ENCODE data around the gene SRBD1.
A peak's percentile ranks its signal among the peaks of the same experiment; 100 is the strongest.

Gene SRBD1

GRCh38 chr2:45611020-45611859 is at the start of gene SRBD1:
TSS of gene SRBD1 (minus strand) at chr2:45611267. CDS start at chr2:45605441, 5,826 bp downstream.
- no peaks in the 10 kb centered on the region for H3K27me3 ChIP-seq (ENCODE audit: control insufficient read depth, insufficient read depth, low read length)
- H3K36me3 ChIP-seq (ENCODE audit: control insufficient read depth, insufficient read depth, low read length) = no peaks in the 10 kb centered on the region
- peak within 1 kb of the TSS; percentile 77 for H3K27ac ChIP-seq (ENCODE audit: low read depth, low read length)
- H3K9ac ChIP-seq (ENCODE audit: low read length) = peak within 1 kb of the TSS; percentile 67
- H3K4me3 ChIP-seq (ENCODE audit: low read length) = peak within 1 kb of the TSS; percentile 94
- no peaks in the 10 kb centered on the region for H3K4me1 ChIP-seq (ENCODE audit: control insufficient read depth, insufficient read depth, low read length)

- H3K27me3 ChIP-seq (ENCODE audit: control insufficient read depth, insufficient read depth, low read length) = no peaks in the 10 kb centered on the region
- H3K27ac ChIP-seq (ENCODE audit: low read depth, low read length) = no peak overlapping the region
- no peaks in the 10 kb centered on the region for H3K36me3 ChIP-seq (ENCODE audit: control insufficient read depth, insufficient read depth, low read length)
- no peak overlapping the region for H3K9ac ChIP-seq (ENCODE audit: low read length)
- no peak overlapping the region for H3K4me3 ChIP-seq (ENCODE audit: low read length)
- peaks cover 10% of the 10 kb centered on the region for H3K4me1 ChIP-seq (ENCODE audit: control insufficient read depth, insufficient read depth, low read length)
These were observed 43.2 kb upstream of the SRBD1 start for GRCh38 chr2:45654250-45654649.

DNA sequence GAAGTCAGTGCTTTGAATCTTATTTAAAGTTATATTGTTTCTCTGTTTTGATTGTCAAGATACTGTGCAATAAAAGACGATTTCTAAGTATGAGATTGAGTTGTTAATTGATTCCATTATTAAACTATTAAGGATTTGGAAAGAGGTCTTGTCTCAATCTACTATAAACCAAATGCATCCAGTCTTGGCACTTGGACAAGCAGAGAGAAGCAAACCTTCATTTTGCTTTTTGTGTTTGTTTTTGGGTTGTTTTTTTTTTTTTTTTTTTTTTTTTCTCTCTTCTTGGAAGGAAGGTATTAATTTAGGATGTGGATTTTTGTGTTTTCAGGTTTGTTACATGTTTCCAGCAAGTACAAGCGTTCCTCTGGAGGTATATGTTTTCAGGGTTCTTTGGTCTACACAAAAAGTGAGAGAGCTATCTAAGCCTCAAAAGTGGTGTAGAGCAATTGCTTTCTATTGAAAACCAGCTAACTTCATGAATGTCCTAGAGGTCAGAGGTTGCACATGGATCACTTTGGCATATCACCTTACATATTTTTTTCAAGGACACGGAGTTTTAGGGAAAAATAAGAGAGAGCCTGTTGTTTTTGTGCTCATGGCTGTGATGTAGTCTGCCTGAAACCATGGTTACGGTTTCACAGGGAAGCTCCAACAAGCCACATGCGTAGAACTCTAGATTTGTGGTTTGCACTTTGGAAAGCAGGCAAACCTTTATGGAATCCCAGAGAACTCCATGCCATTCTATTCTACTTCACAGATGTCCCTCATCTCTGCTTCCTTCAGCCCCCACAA is 42.3 kb upstream of the SRBD1 start:
- Histone ChIP-seq H3K9ac (ENCODE audit: low read length) (no peak overlapping the region), H3K27me3 (ENCODE audit: control insufficient read depth, insufficient read depth, low read length) (no peaks in the 10 kb centered on the region), H3K4me3 (ENCODE audit: low read length) (peak overlapping the region; percentile 89), H3K4me1 (ENCODE audit: control insufficient read depth, insufficient read depth, low read length) (peaks cover 19% of the 10 kb centered on the region), H3K27ac (ENCODE audit: low read depth, low read length) (no peak overlapping the region), H3K36me3 (ENCODE audit: control insufficient read depth, insufficient read depth, low read length) (no peaks in the 10 kb centered on the region)

GRCh38 chr2:45652090-45653031 is 41.3 kb upstream of the SRBD1 start:
- peaks cover 25% of the 10 kb centered on the region for H3K4me1 ChIP-seq (ENCODE audit: control insufficient read depth, insufficient read depth, low read length)
- H3K9ac ChIP-seq (ENCODE audit: low read length) = peak overlapping the region; percentile 49
- H3K36me3 ChIP-seq (ENCODE audit: control insufficient read depth, insufficient read depth, low read length) = no peaks in the 10 kb centered on the region
- H3K27ac ChIP-seq (ENCODE audit: low read depth, low read length) = peak overlapping the region; percentile 96
- peak overlapping the region; percentile 89 for H3K4me3 ChIP-seq (ENCODE audit: low read length)
- no peaks in the 10 kb centered on the region for H3K27me3 ChIP-seq (ENCODE audit: control insufficient read depth, insufficient read depth, low read length)

DNA sequence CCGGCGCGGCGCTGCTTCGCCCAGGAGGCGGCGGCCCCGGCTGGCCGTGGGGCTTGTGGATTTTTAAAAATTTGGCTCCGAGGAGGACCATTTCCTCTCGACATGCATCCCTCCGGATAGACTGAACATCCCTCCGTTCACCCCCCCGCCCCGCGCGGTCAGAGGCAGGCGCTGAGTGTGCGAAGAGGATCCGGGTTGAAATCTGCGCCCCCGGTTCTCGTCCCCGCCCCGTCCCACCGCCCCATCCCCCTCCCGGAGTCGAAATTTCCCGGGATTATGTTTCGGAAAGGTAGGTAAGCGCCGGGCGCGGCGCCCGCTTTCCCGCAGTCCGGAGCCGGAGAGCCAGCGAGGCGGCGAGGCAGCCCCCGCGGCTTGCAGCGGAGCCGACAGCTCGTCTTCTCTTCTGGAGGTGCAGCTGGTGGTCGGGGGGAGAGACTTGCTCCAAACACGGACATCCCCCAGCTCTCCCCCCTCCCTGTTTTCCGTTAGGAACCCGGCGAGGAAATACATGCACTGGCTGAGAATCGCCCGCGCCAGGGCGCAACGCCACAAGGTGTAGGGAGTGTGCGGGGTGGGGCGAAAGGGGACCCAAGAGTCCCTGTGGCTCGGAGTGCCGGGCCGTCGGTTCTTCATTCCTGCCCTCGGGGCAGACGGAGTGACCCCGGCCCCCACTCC is 40.5 kb upstream of the SRBD1 start, which contains the start of gene PRKCE:
Gene PRKCE, plus strand, starts transcription at position 261 of the 675 bp plus-strand sequence.
- H3K9ac ChIP-seq (ENCODE audit: low read length) = peak within 1 kb of the TSS; percentile 80
- H3K4me3 ChIP-seq (ENCODE audit: low read length) = peak within 1 kb of the TSS; percentile 89
- H3K36me3 ChIP-seq (ENCODE audit: control insufficient read depth, insufficient read depth, low read length) = no peaks in the 10 kb centered on the region
- peaks cover 25% of the 10 kb centered on the region for H3K4me1 ChIP-seq (ENCODE audit: control insufficient read depth, insufficient read depth, low read length)
- no peaks in the 10 kb centered on the region for H3K27me3 ChIP-seq (ENCODE audit: control insufficient read depth, insufficient read depth, low read length)
- peak within 1 kb of the TSS; percentile 96 for H3K27ac ChIP-seq (ENCODE audit: low read depth, low read length)

GRCh38 chr2:45650851-45651414 is 39.9 kb upstream of the SRBD1 start:
- H3K27me3 ChIP-seq (ENCODE audit: control insufficient read depth, insufficient read depth, low read length) = no peaks in the 10 kb centered on the region
- H3K4me1 ChIP-seq (ENCODE audit: control insufficient read depth, insufficient read depth, low read length) = peaks cover 25% of the 10 kb centered on the region
- H3K36me3 ChIP-seq (ENCODE audit: control insufficient read depth, insufficient read depth, low read length) = no peaks in the 10 kb centered on the region
- H3K27ac ChIP-seq (ENCODE audit: low read depth, low read length) = peak overlapping the region; percentile 96
- H3K4me3 ChIP-seq (ENCODE audit: low read length) = peak overlapping the region; percentile 89
- peak overlapping the region; percentile 43 for H3K9ac ChIP-seq (ENCODE audit: low read length)

DNA sequence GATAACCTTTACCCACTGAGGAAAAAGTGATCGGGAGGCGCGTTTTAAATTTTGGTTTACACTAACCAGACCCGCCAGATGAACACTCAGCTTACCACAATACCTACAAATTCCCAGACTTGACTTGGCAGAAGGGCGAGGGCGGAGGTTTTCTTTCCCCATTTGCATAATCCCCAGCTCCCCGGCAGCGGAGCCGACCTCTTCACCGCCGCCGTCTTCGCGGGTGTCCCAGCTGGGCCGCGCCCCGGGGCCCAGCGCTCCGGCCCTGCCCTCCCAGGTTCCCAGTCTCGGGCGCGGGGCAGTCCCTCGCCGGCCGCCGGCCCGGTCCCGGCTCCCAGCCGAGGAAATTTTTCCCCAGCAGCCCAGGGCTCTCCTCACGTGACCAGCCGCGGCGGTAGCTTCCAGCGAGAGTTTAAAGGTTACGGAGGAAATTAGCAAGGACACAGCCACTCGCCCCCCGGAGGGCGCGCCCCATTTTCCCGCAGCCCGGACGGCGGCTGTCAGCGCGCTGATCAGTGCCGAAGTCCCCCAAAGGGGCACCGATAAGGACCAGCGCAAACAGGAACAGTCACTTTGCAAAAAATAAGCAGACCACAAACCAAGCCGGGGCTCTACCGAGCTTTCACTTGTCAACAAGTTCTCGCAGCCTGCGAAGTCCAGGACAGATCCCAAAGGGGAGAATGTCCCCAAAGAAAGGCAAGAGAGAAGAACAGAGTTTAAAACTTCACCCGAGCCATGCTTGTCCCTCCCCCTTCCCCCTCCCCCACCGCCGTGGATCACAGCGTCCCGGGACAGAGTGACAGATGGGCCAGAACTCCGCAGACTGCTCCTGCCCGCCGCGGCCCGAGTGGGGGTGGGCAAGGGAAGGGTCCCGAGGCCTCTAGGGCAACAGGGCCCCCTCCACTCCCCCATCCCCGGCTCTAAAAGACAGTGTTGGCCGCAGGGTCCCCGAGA is 39.1 kb upstream of the SRBD1 start:
- peaks cover 25% of the 10 kb centered on the region for H3K4me1 ChIP-seq (ENCODE audit: control insufficient read depth, insufficient read depth, low read length)
- H3K27ac ChIP-seq (ENCODE audit: low read depth, low read length) = peak overlapping the region; percentile 96
- H3K9ac ChIP-seq (ENCODE audit: low read length) = peak overlapping the region; percentile 80
- H3K36me3 ChIP-seq (ENCODE audit: control insufficient read depth, insufficient read depth, low read length) = no peaks in the 10 kb centered on the region
- no peaks in the 10 kb centered on the region for H3K27me3 ChIP-seq (ENCODE audit: control insufficient read depth, insufficient read depth, low read length)
- peak overlapping the region; percentile 89 for H3K4me3 ChIP-seq (ENCODE audit: low read length)

GRCh38 chr2:45649462-45649857 is 38.4 kb upstream of the SRBD1 start:
- Histone ChIP-seq H3K9ac (ENCODE audit: low read length) (peak overlapping the region; percentile 57), H3K4me3 (ENCODE audit: low read length) (peak overlapping the region; percentile 89), H3K27ac (ENCODE audit: low read depth, low read length) (peak overlapping the region; percentile 96), H3K27me3 (ENCODE audit: control insufficient read depth, insufficient read depth, low read length) (no peaks in the 10 kb centered on the region), H3K36me3 (ENCODE audit: control insufficient read depth, insufficient read depth, low read length) (no peaks in the 10 kb centered on the region), H3K4me1 (ENCODE audit: control insufficient read depth, insufficient read depth, low read length) (peaks cover 25% of the 10 kb centered on the region)

- Histone ChIP-seq H3K36me3 (ENCODE audit: control insufficient read depth, insufficient read depth, low read length) (no peaks in the 10 kb centered on the region), H3K4me3 (ENCODE audit: low read length) (no peak overlapping the region), H3K9ac (ENCODE audit: low read length) (no peak overlapping the region), H3K27me3 (ENCODE audit: control insufficient read depth, insufficient read depth, low read length) (no peaks in the 10 kb centered on the region), H3K4me1 (ENCODE audit: control insufficient read depth, insufficient read depth, low read length) (peaks cover 26% of the 10 kb centered on the region), H3K27ac (ENCODE audit: low read depth, low read length) (peak overlapping the region; percentile 96)
These were observed 37.6 kb upstream of the SRBD1 start for GRCh38 chr2:45648636-45649035.

DNA sequence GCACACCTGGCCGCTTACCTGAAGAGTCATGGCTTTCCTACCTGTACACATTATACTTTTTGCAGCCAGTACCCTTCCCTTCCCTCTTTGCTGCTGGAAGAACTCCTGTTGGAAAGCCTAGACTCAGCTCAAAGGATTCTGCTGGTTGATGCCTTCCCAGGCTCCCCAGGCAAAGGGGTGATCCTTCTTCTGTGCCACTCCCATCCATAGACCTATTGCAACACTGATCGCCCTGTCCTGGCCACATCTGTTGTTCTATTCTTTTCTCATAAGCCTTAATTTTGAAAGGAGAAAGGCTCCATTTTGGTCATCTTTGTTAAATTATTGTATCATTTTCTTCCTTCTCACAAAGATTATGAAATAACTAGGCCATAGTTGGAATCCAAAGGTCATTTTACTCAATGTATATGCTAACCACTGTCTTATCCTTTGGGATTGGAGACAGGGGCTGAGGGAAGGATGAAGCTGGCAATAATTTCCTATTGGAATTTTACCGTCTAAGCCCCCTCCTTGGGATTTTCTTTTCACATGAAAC is 37.0 kb upstream of the SRBD1 start:
- Histone ChIP-seq H3K27ac (ENCODE audit: low read depth, low read length) (no peak overlapping the region), H3K36me3 (ENCODE audit: control insufficient read depth, insufficient read depth, low read length) (no peaks in the 10 kb centered on the region), H3K4me3 (ENCODE audit: low read length) (no peak overlapping the region), H3K9ac (ENCODE audit: low read length) (no peak overlapping the region), H3K27me3 (ENCODE audit: control insufficient read depth, insufficient read depth, low read length) (no peaks in the 10 kb centered on the region), H3K4me1 (ENCODE audit: control insufficient read depth, insufficient read depth, low read length) (peaks cover 23% of the 10 kb centered on the region)
